Ectodermal cell (in vitro differentiated cells): ENCODE data around the gene RPTOR.
A peak's percentile ranks its signal among the peaks of the same experiment; 100 is the strongest.

ENCODE experiments used
- H3K27ac ChIP-seq: 2 replicates; pipeline ENCODE4 v1.7.0; 2013; ENCODE audit warnings: mild to moderate bottlenecking, low read depth, low read length; ENCODE audit not compliant: insufficient read depth, poor library complexity, severe bottlenecking
- H3K27me3 ChIP-seq: 2 replicates; pipeline ENCODE4 v1.7.0; 2013; ENCODE audit warnings: mild to moderate bottlenecking, low read length; ENCODE audit not compliant: insufficient read depth, control insufficient read depth, poor library complexity, severe bottlenecking
- H3K36me3 ChIP-seq: one replicate; pipeline ENCODE4 v1.7.0; 2013; ENCODE audit warnings: low read length; ENCODE audit not compliant: control insufficient read depth, insufficient read depth
- H3K4me1 ChIP-seq: one replicate; pipeline ENCODE4 v1.7.0; 2013; ENCODE audit warnings: low read length; ENCODE audit not compliant: control insufficient read depth, insufficient read depth
- H3K4me3 ChIP-seq: 2 replicates; pipeline ENCODE4 v1.7.0; 2013; ENCODE audit warnings: low read depth, low read length, control low read depth; ENCODE audit not compliant: insufficient read depth
- H3K9me3 ChIP-seq: 2 replicates; pipeline ENCODE4 v1.7.0; 2013; ENCODE audit warnings: mild to moderate bottlenecking, low read length, moderate library complexity; ENCODE audit not compliant: control insufficient read depth
- WGBS, 2 experiments: methylation state at CpG; one replicate each; pipeline ENCODE4 v1.1.7; 2013; ENCODE audit warnings: missing lambda C conversion rate in 2 of 2; 5-methylcytosine and 5-hydroxymethylcytosine counted together

Gene RPTOR

DNA sequence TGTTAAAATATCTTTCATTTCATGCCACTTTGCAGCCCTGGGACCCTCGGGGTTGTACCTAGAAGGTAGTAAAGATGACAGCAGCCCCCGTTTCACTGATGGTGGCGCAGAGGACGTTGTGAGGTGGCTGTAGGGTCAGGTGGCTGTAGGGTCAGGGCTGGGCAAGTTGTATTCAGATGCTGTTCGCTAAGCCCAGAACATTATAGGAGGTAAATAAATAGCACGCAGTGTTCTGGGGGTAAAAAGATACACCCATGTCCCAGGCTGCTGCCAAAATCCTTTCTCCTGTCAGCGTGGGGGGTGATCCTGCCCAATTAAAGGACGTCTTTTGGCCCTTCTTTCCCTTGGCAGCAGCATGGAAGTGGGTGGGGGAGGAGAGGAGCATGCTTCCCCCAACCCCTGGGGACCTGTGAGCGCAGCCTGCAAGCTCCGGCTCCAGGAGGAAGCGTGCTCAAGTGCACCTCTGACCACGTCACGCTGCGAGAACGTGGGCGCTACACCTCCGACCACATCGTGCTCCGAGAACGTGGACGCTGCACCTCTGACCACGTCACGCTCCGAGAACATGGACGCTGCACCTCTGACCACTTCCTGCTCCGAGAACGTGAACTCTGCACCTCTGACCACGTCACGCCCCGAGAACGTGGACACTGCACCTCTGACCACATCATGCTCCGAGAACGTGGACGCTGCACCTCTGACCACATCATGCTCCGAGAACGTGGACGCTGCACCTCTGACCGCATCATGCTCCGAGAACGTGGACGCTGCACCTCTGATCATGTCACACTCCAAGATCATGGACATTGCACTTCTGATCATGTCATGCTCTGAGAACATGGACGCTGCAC, 182.1 kb downstream of the RPTOR start:
- Histone ChIP-seq H3K36me3 (no peaks in the 10 kb centered on the region), H3K4me3 (no peak overlapping the region), H3K27ac (no peak overlapping the region), H3K4me1 (peaks cover 16% of the 10 kb centered on the region), H3K9me3 (no peaks in the 10 kb centered on the region), H3K27me3 (no peaks in the 10 kb centered on the region)
- 93 to 95% methylated on average over 42 of the region's 42 CpGs for WGBS, 2 experiments

DNA sequence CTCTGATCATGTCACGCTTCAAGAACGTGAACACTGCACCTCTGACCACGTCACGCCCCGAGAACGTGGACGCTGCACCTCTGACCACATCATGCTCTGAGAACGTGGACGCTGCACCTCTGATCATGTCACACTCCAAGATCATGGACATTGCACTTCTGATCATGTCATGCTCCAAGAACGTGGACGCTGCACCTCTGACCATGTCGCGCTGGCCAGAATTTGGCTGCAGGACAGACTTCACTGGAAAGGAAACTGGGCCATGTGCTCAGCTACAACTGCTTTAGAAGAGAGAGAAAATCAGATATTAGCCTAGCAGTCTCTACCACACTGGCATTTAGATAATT, 182.7 kb downstream of the RPTOR start:
- Histone ChIP-seq H3K27ac (no peak overlapping the region), H3K36me3 (no peaks in the 10 kb centered on the region), H3K27me3 (no peaks in the 10 kb centered on the region), H3K4me3 (no peak overlapping the region), H3K9me3 (no peaks in the 10 kb centered on the region), H3K4me1 (peaks cover 18% of the 10 kb centered on the region)
- WGBS, 2 experiments: 96% methylated on average over 13 of the region's 13 CpGs

DNA sequence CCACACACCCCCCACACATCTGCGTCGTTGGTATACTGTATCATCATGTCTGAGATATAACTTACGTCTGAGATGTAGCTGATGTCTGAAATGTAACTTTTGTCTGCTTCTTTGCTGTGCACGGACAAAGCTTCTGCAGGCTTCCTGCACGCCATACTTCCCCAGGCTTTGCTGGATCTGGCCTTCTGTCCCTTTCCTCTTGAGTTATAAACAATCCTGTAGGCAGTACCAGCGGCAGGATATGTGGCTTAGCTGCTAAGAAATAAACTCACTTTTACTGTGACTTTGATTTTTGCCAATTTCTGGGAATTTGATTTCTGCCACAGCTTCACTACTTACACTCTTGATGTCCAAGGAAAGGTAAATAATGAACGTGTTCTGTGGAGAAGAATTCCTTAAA, 184.4 kb downstream of the RPTOR start:
- peaks cover 29% of the 10 kb centered on the region for H3K4me1 ChIP-seq
- no peaks in the 10 kb centered on the region for H3K9me3 ChIP-seq
- 94% methylated on average over 7 of the region's 7 CpGs for WGBS, 2 experiments
- H3K27ac ChIP-seq: no peak overlapping the region
- no peaks in the 10 kb centered on the region for H3K36me3 ChIP-seq
- no peaks in the 10 kb centered on the region for H3K27me3 ChIP-seq
- H3K4me3 ChIP-seq: no peak overlapping the region

DNA sequence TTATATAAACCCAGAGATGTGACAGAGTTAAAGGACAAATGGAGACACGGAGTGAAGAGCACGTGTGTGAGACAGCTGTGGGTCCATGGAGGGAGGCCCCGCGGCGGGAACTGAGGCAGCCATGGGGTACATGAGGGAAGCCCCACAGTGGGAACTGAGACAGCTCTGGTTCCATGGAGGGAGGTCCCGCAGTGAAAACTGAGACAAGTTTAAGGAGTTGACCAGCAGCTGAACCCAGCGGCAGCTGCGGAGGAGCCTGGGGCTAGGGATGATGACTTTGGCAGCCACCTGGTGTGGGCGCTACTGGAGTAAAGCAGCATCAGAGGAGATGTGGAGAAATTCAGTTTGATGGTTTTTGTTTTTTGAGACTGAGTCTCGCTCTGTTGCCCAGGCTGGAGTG, 185.1 kb downstream of the RPTOR start:
- H3K27me3 ChIP-seq: no peaks in the 10 kb centered on the region
- H3K36me3 ChIP-seq: no peaks in the 10 kb centered on the region
- 95 to 96% methylated on average over 10 of the region's 10 CpGs for WGBS, 2 experiments
- no peak overlapping the region for H3K27ac ChIP-seq
- no peaks in the 10 kb centered on the region for H3K9me3 ChIP-seq
- H3K4me3 ChIP-seq: no peak overlapping the region
- peaks cover 25% of the 10 kb centered on the region for H3K4me1 ChIP-seq

DNA sequence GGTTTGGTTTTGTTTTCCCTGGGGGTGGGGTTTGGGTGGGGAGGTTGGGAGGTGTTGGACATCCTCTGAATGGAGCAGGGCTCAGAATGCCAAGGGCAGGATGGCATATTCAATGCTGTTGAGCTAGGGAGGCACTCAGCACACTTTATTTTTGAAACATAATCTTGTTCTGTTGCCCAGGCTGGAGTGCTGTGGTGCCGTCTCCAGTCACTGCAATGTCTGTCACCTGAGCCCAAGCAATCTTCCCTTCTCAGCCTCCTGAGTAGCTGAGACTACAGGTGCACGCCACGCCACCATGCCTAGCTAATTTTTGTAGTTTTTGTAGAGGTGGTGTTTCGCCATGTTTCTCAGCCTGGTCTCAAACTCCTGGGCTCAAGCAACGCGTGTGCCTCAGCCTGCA, 186.1 kb downstream of the RPTOR start:
- H3K4me3 ChIP-seq: no peak overlapping the region
- WGBS, 2 experiments: 88 to 89% methylated on average over 6 of the region's 6 CpGs
- peaks cover 16% of the 10 kb centered on the region for H3K4me1 ChIP-seq
- no peaks in the 10 kb centered on the region for H3K36me3 ChIP-seq
- no peaks in the 10 kb centered on the region for H3K9me3 ChIP-seq
- peak overlapping the region; percentile 26 for H3K27ac ChIP-seq
- no peaks in the 10 kb centered on the region for H3K27me3 ChIP-seq

DNA sequence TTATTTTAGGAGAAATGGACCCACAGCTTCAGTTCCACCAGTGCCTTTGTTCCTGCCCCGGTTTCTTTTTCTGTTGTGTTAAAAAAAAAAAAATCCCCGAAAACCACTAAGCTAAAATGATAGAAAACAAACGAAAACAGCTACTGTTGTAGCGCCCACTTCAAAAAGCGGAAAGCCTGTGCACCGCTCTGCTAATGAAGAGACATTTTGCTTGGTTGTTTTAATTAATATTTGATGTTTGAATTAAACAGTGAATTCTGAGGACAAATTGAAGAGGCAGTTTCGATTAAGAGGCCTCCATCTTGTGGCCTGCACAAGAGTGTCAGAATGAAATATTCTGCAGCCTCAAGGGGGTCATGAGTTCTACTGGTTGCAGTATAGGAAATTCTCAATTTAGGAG, 186.7 kb downstream of the RPTOR start:
- H3K4me3 ChIP-seq: no peak overlapping the region
- H3K27ac ChIP-seq: no peak overlapping the region
- H3K36me3 ChIP-seq: no peaks in the 10 kb centered on the region
- H3K4me1 ChIP-seq: peaks cover 14% of the 10 kb centered on the region
- no peaks in the 10 kb centered on the region for H3K9me3 ChIP-seq
- H3K27me3 ChIP-seq: no peaks in the 10 kb centered on the region
- 92 to 96% methylated on average over 7 of the region's 7 CpGs for WGBS, 2 experiments

DNA sequence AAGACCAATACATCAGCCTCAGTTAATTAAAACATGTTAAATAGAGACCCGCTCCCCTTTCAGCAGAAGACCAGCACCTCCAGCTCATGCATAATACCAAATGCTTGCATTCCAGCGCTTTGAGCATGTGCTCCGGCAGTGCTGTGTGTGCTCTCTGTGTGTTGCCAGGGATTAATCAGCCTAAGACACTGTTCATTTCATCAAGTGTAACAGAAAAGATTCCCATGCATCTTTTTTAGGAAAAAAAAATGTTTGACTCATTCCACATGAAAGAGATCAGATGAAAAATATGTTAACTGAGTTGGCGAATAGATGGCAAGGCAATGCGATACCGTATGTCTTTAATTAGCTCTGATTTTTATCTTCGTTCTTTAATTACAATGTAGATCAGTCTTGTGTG, 187.6 kb downstream of the RPTOR start:
- Histone ChIP-seq H3K4me1 (peaks cover 14% of the 10 kb centered on the region), H3K27me3 (no peaks in the 10 kb centered on the region), H3K4me3 (no peak overlapping the region), H3K9me3 (no peaks in the 10 kb centered on the region), H3K27ac (no peak overlapping the region), H3K36me3 (no peaks in the 10 kb centered on the region)
- 62 to 69% methylated on average over 4 of the region's 7 CpGs for WGBS, 2 experiments

DNA sequence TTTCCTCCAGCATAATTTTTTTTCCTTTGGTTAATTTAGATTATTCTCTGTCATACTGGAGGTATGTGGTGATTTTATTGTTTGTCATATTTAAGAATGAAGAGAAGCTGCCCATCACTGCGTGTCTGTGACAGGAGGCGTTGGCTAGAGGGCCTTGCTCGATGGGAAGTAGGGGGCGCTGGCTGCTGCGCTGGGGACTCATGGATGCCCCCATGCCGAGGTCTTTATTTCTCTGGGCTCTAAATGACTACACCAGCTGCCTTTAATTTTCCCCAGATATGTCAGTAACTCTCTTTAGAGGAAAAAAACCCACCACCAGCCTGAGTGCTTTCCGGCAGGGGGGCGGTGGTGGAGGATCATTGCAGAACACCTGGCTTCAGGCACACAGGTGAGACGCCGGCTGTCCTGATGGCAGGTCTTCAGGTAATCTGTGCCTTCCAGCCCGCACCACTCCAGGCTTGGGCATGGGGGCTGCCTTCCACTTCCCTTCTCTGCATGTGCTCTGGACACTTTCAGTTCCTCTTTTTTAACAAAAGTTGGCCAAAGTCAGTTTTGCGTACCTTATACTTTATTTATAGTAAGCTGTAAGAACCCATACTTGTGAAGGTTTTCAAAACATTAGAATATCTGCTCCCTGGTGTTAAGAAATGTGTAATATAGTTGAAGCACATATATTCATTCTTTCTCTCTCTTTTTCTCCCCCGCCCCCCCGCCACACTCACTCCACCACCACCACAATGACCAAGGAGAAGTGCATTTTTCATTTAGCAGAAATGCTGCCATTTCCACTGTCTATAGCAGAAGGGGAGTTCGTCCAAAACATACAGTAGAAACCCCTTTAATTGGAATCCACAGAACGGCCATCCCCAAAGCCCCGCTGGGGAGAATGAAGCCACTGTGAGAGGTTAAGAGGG, 192.7 kb downstream of the RPTOR start:
- Histone ChIP-seq H3K36me3 (peaks cover 6% of the 10 kb centered on the region), H3K4me1 (peaks cover 12% of the 10 kb centered on the region), H3K27me3 (no peaks in the 10 kb centered on the region), H3K9me3 (no peaks in the 10 kb centered on the region), H3K27ac (no peak overlapping the region), H3K4me3 (no peak overlapping the region)
- WGBS, 2 experiments: 93% methylated on average over 15 to 16 of the region's 17 CpGs

DNA sequence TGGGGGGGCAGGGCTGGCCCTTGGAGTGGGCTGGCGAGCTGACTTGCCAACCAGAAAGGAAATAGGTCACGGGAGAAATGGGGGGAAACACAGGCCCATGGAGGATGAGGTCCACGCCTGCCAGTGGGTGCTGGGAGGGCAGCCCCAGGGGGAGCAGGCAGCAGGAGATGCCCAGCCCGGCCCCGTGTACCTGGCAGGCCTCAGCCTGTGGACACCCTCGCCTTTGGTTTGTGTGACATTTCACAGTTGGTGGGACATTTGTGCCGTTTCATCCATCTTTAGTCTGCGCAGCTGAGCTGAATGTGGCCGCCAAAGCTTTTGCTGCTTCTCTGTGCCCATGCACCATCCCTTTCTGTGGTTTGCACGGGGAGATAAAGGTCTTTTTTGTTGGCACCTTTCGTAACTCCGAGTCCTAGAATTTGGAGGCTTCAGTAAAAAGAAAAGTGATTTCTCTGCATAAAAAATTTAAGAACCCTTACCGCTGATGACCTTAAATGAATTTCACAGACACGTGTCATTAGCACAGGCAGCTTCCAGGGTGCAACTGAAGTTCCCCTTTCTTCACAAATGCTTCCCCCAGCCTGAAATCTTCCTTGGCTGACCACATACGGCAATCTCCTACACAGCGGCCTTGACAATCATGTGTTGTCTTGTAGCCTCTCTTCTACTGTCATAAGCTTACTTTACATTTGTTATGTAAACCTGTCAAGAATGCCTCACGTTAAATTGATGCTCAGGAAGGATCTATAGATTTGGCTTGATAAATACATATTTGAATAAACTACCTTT, 193.6 kb downstream of the RPTOR start:
- H3K9me3 ChIP-seq: no peaks in the 10 kb centered on the region
- peaks cover 5% of the 10 kb centered on the region for H3K4me1 ChIP-seq
- WGBS, 2 experiments: 91 to 92% methylated on average over 16 to 17 of the region's 17 CpGs
- no peaks in the 10 kb centered on the region for H3K27me3 ChIP-seq
- H3K27ac ChIP-seq: no peak overlapping the region
- H3K4me3 ChIP-seq: no peak overlapping the region
- peaks cover 6% of the 10 kb centered on the region for H3K36me3 ChIP-seq
